Measurements from ENCODE around the gene ANKRD33. TPM values are rescaled to one million over a fixed set of nuclear protein-coding genes. Genes with fewer than 3 reads are reported as not detected.

The ANKRD33 gene
- total and polyA plus RNA-seq, 2 experiments from 2014 or later = 0.27 to 1.7 TPM

- no peak overlapping the region for H2AFZ ChIP-seq
- H3K4me1 Mint-ChIP-seq = peaks cover 27% of the 10 kb centered on the region
- no peak overlapping the region for H3K4me2 ChIP-seq
- H3K27me3 ChIP-seq (ENCODE audit: insufficient read depth) = peaks cover 14% of the 10 kb centered on the region
- H3K27ac ChIP-seq (ENCODE audit: low read depth) = no peak overlapping the region
- no peaks in the 10 kb centered on the region for H3K9me3 Mint-ChIP-seq
- no peaks in the 10 kb centered on the region for H3F3A ChIP-seq (replicated peaks; ENCODE audit: low read depth)
- H3K27me3 Mint-ChIP-seq (ENCODE audit: insufficient read depth, low read depth, poor library complexity) = peaks cover 10% of the 10 kb centered on the region
- H3K79me2 ChIP-seq (replicated peaks; ENCODE audit: insufficient read depth) = no peaks in the 10 kb centered on the region
- no peaks in the 10 kb centered on the region for H3K9me2 ChIP-seq (ENCODE audit: insufficient read depth)
- DNase-seq (ENCODE audit: low spot score) (no peak), ATAC-seq (no peak)
- TF ChIP-seq NANOG (IDR thresholded peaks at IDR 0.05; ENCODE audit: borderline replicate concordance) (no peak), ZNF114 (CRISPR knock-in tag; IDR thresholded peaks at IDR 0.05) (no peak), POLR2AphosphoS5 (IDR thresholded peaks at IDR 0.05; ENCODE audit: low read depth) (no peak), EZH2phosphoT487 (IDR thresholded peaks at IDR 0.05; ENCODE audit: unreplicated experiment) (no peak), EZH2 (IDR thresholded peaks at IDR 0.05; ENCODE audit: low read depth, unreplicated experiment) (no peak), ZNF331 (CRISPR knock-in tag; IDR thresholded peaks at IDR 0.05; ENCODE audit: low read depth) (no peak), CREB1 (CRISPR knock-in tag; IDR thresholded peaks at IDR 0.05; ENCODE audit: low read depth) (no peak), STAT1 (IDR thresholded peaks at IDR 0.05; ENCODE audit: unreplicated experiment) (no peak), JUNB (IDR thresholded peaks at IDR 0.05; ENCODE audit: unreplicated experiment) (no peak), ETS1 (IDR thresholded peaks at IDR 0.05) (no peak)
- TF ChIP-seq, protein P1, sequence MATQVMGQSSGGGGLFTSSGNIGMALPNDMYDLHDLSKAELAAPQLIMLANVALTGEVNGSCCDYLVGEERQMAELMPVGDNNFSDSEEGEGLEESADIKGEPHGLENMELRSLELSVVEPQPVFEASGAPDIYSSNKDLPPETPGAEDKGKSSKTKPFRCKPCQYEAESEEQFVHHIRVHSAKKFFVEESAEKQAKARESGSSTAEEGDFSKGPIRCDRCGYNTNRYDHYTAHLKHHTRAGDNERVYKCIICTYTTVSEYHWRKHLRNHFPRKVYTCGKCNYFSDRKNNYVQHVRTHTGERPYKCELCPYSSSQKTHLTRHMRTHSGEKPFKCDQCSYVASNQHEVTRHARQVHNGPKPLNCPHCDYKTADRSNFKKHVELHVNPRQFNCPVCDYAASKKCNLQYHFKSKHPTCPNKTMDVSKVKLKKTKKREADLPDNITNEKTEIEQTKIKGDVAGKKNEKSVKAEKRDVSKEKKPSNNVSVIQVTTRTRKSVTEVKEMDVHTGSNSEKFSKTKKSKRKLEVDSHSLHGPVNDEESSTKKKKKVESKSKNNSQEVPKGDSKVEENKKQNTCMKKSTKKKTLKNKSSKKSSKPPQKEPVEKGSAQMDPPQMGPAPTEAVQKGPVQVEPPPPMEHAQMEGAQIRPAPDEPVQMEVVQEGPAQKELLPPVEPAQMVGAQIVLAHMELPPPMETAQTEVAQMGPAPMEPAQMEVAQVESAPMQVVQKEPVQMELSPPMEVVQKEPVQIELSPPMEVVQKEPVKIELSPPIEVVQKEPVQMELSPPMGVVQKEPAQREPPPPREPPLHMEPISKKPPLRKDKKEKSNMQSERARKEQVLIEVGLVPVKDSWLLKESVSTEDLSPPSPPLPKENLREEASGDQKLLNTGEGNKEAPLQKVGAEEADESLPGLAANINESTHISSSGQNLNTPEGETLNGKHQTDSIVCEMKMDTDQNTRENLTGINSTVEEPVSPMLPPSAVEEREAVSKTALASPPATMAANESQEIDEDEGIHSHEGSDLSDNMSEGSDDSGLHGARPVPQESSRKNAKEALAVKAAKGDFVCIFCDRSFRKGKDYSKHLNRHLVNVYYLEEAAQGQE (IDR thresholded peaks at IDR 0.05; ENCODE audit: unreplicated experiment) = no peak
- TF ChIP-seq, protein P2, sequence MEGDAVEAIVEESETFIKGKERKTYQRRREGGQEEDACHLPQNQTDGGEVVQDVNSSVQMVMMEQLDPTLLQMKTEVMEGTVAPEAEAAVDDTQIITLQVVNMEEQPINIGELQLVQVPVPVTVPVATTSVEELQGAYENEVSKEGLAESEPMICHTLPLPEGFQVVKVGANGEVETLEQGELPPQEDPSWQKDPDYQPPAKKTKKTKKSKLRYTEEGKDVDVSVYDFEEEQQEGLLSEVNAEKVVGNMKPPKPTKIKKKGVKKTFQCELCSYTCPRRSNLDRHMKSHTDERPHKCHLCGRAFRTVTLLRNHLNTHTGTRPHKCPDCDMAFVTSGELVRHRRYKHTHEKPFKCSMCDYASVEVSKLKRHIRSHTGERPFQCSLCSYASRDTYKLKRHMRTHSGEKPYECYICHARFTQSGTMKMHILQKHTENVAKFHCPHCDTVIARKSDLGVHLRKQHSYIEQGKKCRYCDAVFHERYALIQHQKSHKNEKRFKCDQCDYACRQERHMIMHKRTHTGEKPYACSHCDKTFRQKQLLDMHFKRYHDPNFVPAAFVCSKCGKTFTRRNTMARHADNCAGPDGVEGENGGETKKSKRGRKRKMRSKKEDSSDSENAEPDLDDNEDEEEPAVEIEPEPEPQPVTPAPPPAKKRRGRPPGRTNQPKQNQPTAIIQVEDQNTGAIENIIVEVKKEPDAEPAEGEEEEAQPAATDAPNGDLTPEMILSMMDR (conservative IDR thresholded peaks at IDR 0.05; ENCODE audit: low read depth in 2 of 2) = no peak
- TF ChIP-seq, protein P3, sequence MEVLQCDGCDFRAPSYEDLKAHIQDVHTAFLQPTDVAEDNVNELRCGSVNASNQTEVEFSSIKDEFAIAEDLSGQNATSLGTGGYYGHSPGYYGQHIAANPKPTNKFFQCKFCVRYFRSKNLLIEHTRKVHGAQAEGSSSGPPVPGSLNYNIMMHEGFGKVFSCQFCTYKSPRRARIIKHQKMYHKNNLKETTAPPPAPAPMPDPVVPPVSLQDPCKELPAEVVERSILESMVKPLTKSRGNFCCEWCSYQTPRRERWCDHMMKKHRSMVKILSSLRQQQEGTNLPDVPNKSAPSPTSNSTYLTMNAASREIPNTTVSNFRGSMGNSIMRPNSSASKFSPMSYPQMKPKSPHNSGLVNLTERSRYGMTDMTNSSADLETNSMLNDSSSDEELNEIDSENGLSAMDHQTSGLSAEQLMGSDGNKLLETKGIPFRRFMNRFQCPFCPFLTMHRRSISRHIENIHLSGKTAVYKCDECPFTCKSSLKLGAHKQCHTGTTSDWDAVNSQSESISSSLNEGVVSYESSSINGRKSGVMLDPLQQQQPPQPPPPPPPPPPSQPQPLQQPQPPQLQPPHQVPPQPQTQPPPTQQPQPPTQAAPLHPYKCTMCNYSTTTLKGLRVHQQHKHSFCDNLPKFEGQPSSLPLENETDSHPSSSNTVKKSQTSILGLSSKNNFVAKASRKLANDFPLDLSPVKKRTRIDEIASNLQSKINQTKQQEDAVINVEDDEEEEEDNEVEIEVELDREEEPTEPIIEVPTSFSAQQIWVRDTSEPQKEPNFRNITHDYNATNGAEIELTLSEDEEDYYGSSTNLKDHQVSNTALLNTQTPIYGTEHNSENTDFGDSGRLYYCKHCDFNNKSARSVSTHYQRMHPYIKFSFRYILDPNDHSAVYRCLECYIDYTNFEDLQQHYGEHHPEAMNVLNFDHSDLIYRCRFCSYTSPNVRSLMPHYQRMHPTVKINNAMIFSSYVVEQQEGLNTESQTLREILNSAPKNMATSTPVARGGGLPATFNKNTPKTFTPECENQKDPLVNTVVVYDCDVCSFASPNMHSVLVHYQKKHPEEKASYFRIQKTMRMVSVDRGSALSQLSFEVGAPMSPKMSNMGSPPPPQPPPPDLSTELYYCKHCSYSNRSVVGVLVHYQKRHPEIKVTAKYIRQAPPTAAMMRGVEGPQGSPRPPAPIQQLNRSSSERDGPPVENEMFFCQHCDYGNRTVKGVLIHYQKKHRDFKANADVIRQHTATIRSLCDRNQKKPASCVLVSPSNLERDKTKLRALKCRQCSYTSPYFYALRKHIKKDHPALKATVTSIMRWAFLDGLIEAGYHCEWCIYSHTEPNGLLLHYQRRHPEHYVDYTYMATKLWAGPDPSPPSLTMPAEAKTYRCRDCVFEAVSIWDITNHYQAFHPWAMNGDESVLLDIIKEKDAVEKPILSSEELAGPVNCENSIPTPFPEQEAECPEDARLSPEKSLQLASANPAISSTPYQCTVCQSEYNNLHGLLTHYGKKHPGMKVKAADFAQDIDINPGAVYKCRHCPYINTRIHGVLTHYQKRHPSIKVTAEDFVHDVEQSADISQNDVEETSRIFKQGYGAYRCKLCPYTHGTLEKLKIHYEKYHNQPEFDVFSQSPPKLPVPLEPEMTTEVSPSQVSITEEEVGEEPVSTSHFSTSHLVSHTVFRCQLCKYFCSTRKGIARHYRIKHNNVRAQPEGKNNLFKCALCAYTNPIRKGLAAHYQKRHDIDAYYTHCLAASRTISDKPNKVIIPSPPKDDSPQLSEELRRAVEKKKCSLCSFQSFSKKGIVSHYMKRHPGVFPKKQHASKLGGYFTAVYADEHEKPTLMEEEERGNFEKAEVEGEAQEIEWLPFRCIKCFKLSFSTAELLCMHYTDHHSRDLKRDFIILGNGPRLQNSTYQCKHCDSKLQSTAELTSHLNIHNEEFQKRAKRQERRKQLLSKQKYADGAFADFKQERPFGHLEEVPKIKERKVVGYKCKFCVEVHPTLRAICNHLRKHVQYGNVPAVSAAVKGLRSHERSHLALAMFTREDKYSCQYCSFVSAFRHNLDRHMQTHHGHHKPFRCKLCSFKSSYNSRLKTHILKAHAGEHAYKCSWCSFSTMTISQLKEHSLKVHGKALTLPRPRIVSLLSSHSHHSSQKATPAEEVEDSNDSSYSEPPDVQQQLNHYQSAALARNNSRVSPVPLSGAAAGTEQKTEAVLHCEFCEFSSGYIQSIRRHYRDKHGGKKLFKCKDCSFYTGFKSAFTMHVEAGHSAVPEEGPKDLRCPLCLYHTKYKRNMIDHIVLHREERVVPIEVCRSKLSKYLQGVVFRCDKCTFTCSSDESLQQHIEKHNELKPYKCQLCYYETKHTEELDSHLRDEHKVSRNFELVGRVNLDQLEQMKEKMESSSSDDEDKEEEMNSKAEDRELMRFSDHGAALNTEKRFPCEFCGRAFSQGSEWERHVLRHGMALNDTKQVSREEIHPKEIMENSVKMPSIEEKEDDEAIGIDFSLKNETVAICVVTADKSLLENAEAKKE (CRISPR knock-in tag; IDR thresholded peaks at IDR 0.05) = no peak
- H3K36me3 ChIP-seq (ENCODE audit: insufficient read depth) = no peaks in the 10 kb centered on the region; the same call in 1 of the 2 replicates
- no peak overlapping the region for H3K4me3 ChIP-seq
- no peak overlapping the region for H3K4me3 Mint-ChIP-seq
- H3K27ac Mint-ChIP-seq = no peak overlapping the region
- H4K20me1 ChIP-seq (replicated peaks; ENCODE audit: insufficient read depth) = no peaks in the 10 kb centered on the region
- peaks cover 9% of the 10 kb centered on the region; the same call in 1 of the 2 replicates for H3K4me1 ChIP-seq (ENCODE audit: insufficient read depth)
- H3K36me3 Mint-ChIP-seq (ENCODE audit: low read depth) = no peaks in the 10 kb centered on the region
Observed at GRCh38 chr12:51924551-51925319, 36.8 kb downstream of the ANKRD33 start.
